ENCODE results near the gene TXNL4A.

DNA sequence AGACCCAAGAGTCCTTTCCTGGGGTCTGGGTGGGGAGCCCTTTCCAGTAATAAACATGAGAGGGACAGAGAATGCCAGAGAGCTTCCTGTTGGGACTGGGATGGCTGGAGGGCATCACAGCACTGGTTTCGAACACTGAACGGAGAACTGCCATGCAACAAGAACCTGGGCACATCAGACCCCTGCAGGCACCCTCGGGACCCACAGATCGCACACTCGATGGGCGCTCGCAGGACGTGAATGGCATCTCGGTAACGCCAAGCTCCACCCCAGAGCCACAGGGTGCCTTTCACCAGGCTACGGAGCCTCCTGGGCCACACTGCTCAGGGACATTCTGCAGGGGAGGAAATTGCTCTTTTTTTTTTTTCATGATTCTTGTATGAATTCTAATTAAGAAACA lies 62.1 kb downstream of the TXNL4A start:
- TF ChIP-seq, protein P1, sequence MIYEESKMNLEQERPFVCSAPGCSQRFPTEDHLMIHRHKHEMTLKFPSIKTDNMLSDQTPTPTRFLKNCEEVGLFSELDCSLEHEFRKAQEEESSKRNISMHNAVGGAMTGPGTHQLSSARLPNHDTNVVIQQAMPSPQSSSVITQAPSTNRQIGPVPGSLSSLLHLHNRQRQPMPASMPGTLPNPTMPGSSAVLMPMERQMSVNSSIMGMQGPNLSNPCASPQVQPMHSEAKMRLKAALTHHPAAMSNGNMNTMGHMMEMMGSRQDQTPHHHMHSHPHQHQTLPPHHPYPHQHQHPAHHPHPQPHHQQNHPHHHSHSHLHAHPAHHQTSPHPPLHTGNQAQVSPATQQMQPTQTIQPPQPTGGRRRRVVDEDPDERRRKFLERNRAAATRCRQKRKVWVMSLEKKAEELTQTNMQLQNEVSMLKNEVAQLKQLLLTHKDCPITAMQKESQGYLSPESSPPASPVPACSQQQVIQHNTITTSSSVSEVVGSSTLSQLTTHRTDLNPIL (CRISPR knock-in tag; IDR thresholded peaks at IDR 0.05; ENCODE audit: low read depth): no peak
- no peak for TF ChIP-seq PPARA (CRISPR knock-in tag; IDR thresholded peaks at IDR 0.05; ENCODE audit: borderline replicate concordance)
- TF ChIP-seq, protein P2, sequence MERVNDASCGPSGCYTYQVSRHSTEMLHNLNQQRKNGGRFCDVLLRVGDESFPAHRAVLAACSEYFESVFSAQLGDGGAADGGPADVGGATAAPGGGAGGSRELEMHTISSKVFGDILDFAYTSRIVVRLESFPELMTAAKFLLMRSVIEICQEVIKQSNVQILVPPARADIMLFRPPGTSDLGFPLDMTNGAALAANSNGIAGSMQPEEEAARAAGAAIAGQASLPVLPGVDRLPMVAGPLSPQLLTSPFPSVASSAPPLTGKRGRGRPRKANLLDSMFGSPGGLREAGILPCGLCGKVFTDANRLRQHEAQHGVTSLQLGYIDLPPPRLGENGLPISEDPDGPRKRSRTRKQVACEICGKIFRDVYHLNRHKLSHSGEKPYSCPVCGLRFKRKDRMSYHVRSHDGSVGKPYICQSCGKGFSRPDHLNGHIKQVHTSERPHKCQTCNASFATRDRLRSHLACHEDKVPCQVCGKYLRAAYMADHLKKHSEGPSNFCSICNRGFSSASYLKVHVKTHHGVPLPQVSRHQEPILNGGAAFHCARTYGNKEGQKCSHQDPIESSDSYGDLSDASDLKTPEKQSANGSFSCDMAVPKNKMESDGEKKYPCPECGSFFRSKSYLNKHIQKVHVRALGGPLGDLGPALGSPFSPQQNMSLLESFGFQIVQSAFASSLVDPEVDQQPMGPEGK (CRISPR knock-in tag; IDR thresholded peaks at IDR 0.05; ENCODE audit: borderline replicate concordance): no peak
- no peak for TF ChIP-seq ARNTL (CRISPR knock-in tag; IDR thresholded peaks at IDR 0.05; ENCODE audit: borderline replicate concordance, low read depth)
- TF ChIP-seq, protein P3, sequence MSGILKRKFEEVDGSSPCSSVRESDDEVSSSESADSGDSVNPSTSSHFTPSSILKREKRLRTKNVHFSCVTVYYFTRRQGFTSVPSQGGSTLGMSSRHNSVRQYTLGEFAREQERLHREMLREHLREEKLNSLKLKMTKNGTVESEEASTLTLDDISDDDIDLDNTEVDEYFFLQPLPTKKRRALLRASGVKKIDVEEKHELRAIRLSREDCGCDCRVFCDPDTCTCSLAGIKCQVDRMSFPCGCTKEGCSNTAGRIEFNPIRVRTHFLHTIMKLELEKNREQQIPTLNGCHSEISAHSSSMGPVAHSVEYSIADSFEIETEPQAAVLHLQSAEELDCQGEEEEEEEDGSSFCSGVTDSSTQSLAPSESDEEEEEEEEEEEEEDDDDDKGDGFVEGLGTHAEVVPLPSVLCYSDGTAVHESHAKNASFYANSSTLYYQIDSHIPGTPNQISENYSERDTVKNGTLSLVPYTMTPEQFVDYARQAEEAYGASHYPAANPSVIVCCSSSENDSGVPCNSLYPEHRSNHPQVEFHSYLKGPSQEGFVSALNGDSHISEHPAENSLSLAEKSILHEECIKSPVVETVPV (CRISPR knock-in tag; IDR thresholded peaks at IDR 0.05): no peak
